HG03342 (cell line): ENCODE measurements around the gene KIZ.
"Not testable (repeated sequence)": the region's sequence is repeated elsewhere in the genome, so short reads cannot be mapped to it uniquely, and the experiment has no call there.

ENCODE experiments used
- ATAC-seq: cut with Tn5 transposase; IDR thresholded peaks from one replicate; pipeline ENCODE4 v1.9.1; 2021; ENCODE audit warnings: mild to moderate bottlenecking, moderate library complexity; ENCODE audit not compliant: unreplicated experiment

The KIZ gene

GRCh38 chr20:21224217-21224616 lies 98.3 kb downstream of the KIZ start:
- ATAC-seq, result no peak

- no peak for ATAC-seq
Observed at GRCh38 chr20:21225215-21225947, 99.5 kb downstream of the KIZ start.

- ATAC-seq, result peak; percentile 88
Observed at GRCh38 chr20:21228511-21228910, 102.6 kb downstream of the KIZ start.

- no peak for ATAC-seq
Observed at GRCh38 chr20:21229163-21229562, 103.3 kb downstream of the KIZ start.

GRCh38 chr20:21230220-21230619 lies 104.3 kb downstream of the KIZ start:
- ATAC-seq, result no peak

- no peak for ATAC-seq
Observed at GRCh38 chr20:21230686-21231085, 104.8 kb downstream of the KIZ start.

- no peak for ATAC-seq
Observed at GRCh38 chr20:21232546-21233280, 106.8 kb downstream of the KIZ start.

GRCh38 chr20:21234324-21234723 lies 108.4 kb downstream of the KIZ start:
- no peak for ATAC-seq

- ATAC-seq, result no peak
Observed at GRCh38 chr20:21234806-21235483, 109.1 kb downstream of the KIZ start.

- no peak for ATAC-seq
Observed at GRCh38 chr20:21235484-21236445, 109.9 kb downstream of the KIZ start.

GRCh38 chr20:21237956-21238799 lies 112.3 kb downstream of the KIZ start:
- no peak for ATAC-seq

GRCh38 chr20:21238818-21239536 lies 113.1 kb downstream of the KIZ start:
- no peak for ATAC-seq

GRCh38 chr20:21240394-21240793 lies 114.5 kb downstream of the KIZ start:
- no peak for ATAC-seq

GRCh38 chr20:21241406-21241805 lies 115.5 kb downstream of the KIZ start:
- no peak for ATAC-seq

GRCh38 chr20:21243811-21244210 lies 117.9 kb downstream of the KIZ start:
- no peak for ATAC-seq

- no peak for ATAC-seq
Observed at GRCh38 chr20:21244808-21245207, 118.9 kb downstream of the KIZ start.

- no peak for ATAC-seq
Observed at GRCh38 chr20:21246161-21246560, 120.3 kb downstream of the KIZ start.

- ATAC-seq, result not testable (repeated sequence)
Observed at GRCh38 chr20:21247603-21248095, 121.8 kb downstream of the KIZ start.

- no peak for ATAC-seq
Observed at GRCh38 chr20:21251278-21251677, 125.4 kb downstream of the KIZ start.
